ENCODE measurements around the gene TRAP1.

TRAP1 gene

DNA sequence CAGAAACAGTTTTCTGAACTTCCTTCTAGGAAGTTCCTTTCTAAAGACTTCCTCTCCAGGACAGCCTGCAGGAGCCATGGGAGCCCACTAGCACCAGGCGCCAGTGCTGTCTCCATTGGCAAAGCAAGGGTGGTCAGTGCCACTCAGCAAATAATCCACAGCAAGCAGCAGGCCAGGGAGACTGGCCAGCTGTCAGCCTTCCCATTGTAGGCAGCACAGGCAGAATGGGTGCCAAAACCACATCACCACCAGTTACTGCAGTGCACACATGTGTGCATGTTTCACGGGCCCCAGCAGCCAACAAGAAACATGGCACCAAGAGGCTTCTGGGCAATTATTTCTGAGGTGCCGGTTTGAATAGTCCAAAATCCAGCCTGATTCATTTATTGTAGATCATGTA lies 36.1 kb downstream of the TRAP1 start:
- TF ChIP-seq, protein P1, sequence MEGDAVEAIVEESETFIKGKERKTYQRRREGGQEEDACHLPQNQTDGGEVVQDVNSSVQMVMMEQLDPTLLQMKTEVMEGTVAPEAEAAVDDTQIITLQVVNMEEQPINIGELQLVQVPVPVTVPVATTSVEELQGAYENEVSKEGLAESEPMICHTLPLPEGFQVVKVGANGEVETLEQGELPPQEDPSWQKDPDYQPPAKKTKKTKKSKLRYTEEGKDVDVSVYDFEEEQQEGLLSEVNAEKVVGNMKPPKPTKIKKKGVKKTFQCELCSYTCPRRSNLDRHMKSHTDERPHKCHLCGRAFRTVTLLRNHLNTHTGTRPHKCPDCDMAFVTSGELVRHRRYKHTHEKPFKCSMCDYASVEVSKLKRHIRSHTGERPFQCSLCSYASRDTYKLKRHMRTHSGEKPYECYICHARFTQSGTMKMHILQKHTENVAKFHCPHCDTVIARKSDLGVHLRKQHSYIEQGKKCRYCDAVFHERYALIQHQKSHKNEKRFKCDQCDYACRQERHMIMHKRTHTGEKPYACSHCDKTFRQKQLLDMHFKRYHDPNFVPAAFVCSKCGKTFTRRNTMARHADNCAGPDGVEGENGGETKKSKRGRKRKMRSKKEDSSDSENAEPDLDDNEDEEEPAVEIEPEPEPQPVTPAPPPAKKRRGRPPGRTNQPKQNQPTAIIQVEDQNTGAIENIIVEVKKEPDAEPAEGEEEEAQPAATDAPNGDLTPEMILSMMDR (IDR thresholded peaks at IDR 0.05; ENCODE audit: extremely low read depth, insufficient read depth, missing control alignments) = no peak
- in situ Hi-C loops (cut with MboI; ENCODE audit: low pct_unique_long_range_greater_than_20kb, low sequenced_read_pairs, unreplicated experiment) = loop anchor here (25.0 kb wide), 1 partner anchor 206 kb away; the partner anchor contains the start of gene CREBBP
- DNase-seq (ENCODE audit: low spot score) = no peak

DNA sequence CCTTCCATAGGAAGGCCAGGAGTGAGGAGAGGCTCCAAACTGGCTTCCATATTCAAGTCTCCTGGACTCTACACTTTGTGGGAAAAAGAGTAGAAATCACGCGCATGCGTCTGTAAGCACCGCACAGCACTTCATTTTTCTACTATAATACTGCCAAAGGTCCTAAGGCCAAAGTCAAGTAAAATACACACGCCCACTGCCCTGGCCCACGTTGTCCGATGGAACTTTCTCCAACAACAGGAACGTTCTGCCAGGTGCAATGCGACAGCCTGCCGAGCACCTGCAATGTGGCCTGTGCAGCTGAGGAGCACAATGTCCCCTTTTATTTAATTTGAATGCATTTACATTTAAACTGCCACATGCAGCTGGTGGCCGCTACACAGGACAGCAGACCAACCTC lies 39.3 kb downstream of the TRAP1 start:
- no peak for DNase-seq (ENCODE audit: low spot score)
- in situ Hi-C loops (cut with MboI; ENCODE audit: low pct_unique_long_range_greater_than_20kb, low sequenced_read_pairs, unreplicated experiment) = loop anchor here (25.0 kb wide), 1 partner anchor 209 kb away; the partner anchor contains the start of gene CREBBP
- TF ChIP-seq, protein P1 (IDR thresholded peaks at IDR 0.05; ENCODE audit: extremely low read depth, insufficient read depth, missing control alignments) = no peak

DNA sequence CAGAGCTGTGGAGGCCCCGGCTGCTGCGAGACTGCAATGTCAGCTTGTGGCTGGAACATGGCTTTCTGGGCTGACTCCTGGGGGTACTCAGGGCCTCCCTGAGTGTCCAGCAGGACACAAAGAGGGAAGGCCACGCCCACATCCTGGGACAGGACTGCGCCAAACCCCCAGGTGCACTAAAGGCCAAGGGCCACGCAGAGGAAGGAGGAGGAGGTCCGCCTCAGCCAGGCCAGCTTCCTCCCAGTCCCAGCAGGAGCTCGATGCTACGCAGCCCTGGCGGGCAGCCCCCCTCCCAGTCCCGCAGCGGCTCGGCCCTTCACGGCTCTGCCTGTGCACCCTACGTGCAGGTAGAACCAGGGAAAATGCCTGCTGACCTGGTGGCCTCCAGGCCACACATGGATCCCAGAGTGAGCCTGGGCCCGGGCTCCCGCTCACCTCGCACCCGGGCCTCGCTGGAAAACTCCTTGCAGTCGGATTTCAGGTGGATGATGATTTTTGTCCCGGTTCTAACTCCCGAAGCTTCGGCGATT lies 41.7 kb downstream of the TRAP1 start:
- no peak for DNase-seq (ENCODE audit: low spot score)
- in situ Hi-C loops (cut with MboI; ENCODE audit: low pct_unique_long_range_greater_than_20kb, low sequenced_read_pairs, unreplicated experiment) = loop anchor here (25.0 kb wide), 1 partner anchor 212 kb away; the partner anchor contains the start of gene CREBBP
- TF ChIP-seq, protein P1 (IDR thresholded peaks at IDR 0.05; ENCODE audit: extremely low read depth, insufficient read depth, missing control alignments) = no peak

DNA sequence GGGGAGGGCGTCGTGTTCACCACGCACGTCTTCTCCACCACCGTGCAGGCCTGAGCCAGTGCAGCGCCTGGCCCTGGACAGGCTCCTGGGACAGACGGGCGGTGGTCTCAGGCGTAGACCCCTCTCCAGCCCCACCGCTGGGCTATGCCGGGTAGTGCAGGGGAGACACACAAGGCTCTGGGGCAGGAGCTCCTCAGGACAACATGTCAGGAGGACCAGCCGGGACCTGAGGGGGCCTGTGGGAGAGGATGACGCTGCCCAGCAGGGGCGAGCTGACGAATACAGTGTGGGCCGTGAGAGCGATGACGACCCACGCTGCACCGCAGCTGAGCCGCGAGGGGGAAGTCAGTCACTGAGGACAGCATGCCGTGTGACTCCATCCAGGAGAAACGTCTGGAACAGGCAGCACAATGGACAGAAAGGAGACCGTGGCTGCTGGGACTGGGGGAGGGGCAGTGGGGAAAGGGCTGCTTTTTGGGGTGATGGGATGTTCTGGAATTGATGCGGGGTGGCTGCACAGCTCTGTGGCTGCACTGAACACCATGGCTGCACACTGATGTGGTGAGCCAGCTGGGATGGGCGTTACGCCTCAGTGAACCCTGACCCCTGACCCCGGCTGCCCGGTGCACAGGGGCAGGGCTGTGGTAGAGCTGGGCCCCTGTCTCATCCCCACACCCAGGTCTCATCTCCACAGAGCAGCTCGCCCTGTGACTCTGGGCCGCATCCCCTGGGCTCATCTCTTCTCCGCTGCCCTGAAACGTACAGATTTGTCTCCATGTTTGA lies 42.6 kb downstream of the TRAP1 start:
- DNase-seq (ENCODE audit: low spot score) = no peak
- in situ Hi-C loops (cut with MboI; ENCODE audit: low pct_unique_long_range_greater_than_20kb, low sequenced_read_pairs, unreplicated experiment) = loop anchor here (25.0 kb wide), 1 partner anchor 213 kb away; the partner anchor contains the start of gene CREBBP
- TF ChIP-seq, protein P1 (IDR thresholded peaks at IDR 0.05; ENCODE audit: extremely low read depth, insufficient read depth, missing control alignments) = no peak

DNA sequence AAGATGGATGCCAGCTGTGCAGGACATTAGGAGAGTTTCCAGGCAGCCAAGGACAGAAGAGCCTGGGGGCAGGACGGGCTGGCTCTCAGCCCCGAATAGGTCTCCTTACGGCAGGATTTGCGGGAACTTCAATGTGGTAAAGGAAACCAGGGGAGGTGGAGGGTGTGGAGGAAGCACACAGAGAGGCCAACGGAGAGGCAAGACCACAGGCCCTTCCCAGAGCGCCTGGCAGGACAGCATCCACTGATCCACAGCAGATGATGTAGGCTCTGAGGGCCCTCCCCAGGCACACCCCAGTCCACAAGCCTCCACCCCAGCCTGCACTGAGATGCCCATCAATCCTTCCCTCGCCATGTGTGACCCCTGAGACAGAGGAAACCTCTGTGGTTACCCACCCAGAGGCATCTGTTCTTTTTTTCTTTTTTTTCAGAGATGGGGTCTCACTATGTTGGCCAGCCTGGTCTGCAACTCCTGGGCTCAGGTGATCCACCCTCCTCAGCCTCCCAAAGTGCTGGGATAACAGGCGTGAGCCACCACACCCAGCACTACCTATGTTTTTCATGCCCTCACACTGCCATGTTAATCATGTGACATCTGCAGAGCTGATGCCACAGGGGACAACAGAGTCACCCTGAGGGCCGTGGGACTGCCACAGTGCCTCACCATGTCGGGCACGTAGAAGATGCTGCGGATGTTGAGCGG lies 43.5 kb downstream of the TRAP1 start:
- in situ Hi-C loops (cut with MboI; ENCODE audit: low pct_unique_long_range_greater_than_20kb, low sequenced_read_pairs, unreplicated experiment) = no loop called here
- TF ChIP-seq, protein P1 (IDR thresholded peaks at IDR 0.05; ENCODE audit: extremely low read depth, insufficient read depth, missing control alignments) = no peak
- no peak for DNase-seq (ENCODE audit: low spot score)

DNA sequence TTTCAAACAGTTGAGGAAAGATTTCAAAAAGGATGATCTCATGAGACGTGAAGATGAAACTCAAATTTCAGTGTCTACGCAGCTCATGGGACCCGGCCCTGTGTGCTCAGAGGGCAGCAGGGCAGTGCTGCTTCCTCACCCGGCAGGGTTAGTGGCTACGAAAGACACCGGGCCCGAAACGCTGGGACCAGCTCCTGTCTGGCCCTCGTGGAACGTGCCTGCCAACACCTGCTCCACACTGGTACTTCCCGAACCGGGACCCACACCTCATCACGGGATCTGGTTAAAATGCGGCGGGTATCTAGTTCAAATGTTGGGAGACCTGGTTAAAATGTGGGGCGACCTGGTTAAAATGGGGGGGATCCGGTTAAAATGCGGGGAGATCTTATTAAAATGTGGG lies 44.1 kb downstream of the TRAP1 start:
- in situ Hi-C loops (cut with MboI; ENCODE audit: low pct_unique_long_range_greater_than_20kb, low sequenced_read_pairs, unreplicated experiment) = no loop called here
- no peak for DNase-seq (ENCODE audit: low spot score)
- TF ChIP-seq, protein P1 (IDR thresholded peaks at IDR 0.05; ENCODE audit: extremely low read depth, insufficient read depth, missing control alignments) = no peak
